Stimulated activated CD8-positive, alpha-beta memory T cell treated with anti-CD3 and anti-CD28 coated beads, Interleukin-12 subunit alpha, Interleukin-12 subunit beta, amount 100 ng/mL, for 4 hours (primary cell): ENCODE measurements around the gene CHST2.
"Not testable (repeated sequence)": the region's sequence is repeated elsewhere in the genome, so short reads cannot be mapped to it uniquely, and the experiment has no call there.

Experiments used
- DNase-seq: peaks from one replicate; pipeline ENCODE4 v3.0.0-alpha.2; 2020; ENCODE audit warnings: low read depth

Gene CHST2

GRCh38 chr3:143119009-143119914 is at the start of gene CHST2:
TSS of gene CHST2 (plus strand) at chr3:143119771. CDS start at chr3:143120817, 1,046 bp downstream.
- DNase-seq, result peak; percentile 61

GRCh38 chr3:143070977-143071551 is 48.5 kb upstream of the CHST2 start:
- DNase-seq, result no peak

GRCh38 chr3:143071776-143072175 is 47.8 kb upstream of the CHST2 start:
- DNase-seq, result no peak

- not testable (repeated sequence) for DNase-seq
These were observed 47.1 kb upstream of the CHST2 start for GRCh38 chr3:143072298-143073020.

GRCh38 chr3:143073541-143073940 is 46.0 kb upstream of the CHST2 start:
- not testable (repeated sequence) for DNase-seq

GRCh38 chr3:143073983-143074382 is 45.6 kb upstream of the CHST2 start:
- not testable (repeated sequence) for DNase-seq

- no peak for DNase-seq
These were observed 40.7 kb upstream of the CHST2 start for GRCh38 chr3:143078883-143079282.

- DNase-seq, result no peak
These were observed 39.4 kb upstream of the CHST2 start for GRCh38 chr3:143080196-143080595.

- DNase-seq, result no peak
These were observed 38.2 kb upstream of the CHST2 start for GRCh38 chr3:143081365-143081764.

- no peak for DNase-seq
These were observed 37.5 kb upstream of the CHST2 start for GRCh38 chr3:143081844-143082778.

- no peak for DNase-seq
These were observed 35.8 kb upstream of the CHST2 start for GRCh38 chr3:143083781-143084180.

- DNase-seq, result no peak
These were observed 34.5 kb upstream of the CHST2 start for GRCh38 chr3:143084856-143085731.

- no peak for DNase-seq
These were observed 30.7 kb upstream of the CHST2 start for GRCh38 chr3:143088835-143089234.

GRCh38 chr3:143089965-143090364 is 29.6 kb upstream of the CHST2 start:
- no peak for DNase-seq

GRCh38 chr3:143090486-143090885 is 29.1 kb upstream of the CHST2 start:
- no peak for DNase-seq

- no peak for DNase-seq
These were observed 28.4 kb upstream of the CHST2 start for GRCh38 chr3:143090976-143091837.

GRCh38 chr3:143092191-143092590 is 27.4 kb upstream of the CHST2 start:
- DNase-seq, result no peak

- no peak for DNase-seq
These were observed 23.8 kb upstream of the CHST2 start for GRCh38 chr3:143095813-143096212.

GRCh38 chr3:143098032-143098764 is 21.4 kb upstream of the CHST2 start:
- DNase-seq, result no peak
